HepG2 (cell line): Measurements from ENCODE around the gene FCGR3B.
"Not testable (repeated sequence)": the region's sequence is repeated elsewhere in the genome, so short reads cannot be mapped to it uniquely, and the experiment has no call there.

ENCODE experiments used
- CREB3 ChIP-seq: sonication (generic); formaldehyde crosslinking; IDR thresholded peaks from 2 replicates; pipeline ENCODE4 v1.5.0; 2020; ENCODE audit warnings: missing genetic modification reagents
- FOXM1 ChIP-seq: sonication (generic); formaldehyde crosslinking; IDR thresholded peaks from 2 replicates; pipeline ENCODE4 v1.5.0; 2020; ENCODE audit warnings: missing genetic modification reagents
- MAFF ChIP-seq: IDR thresholded peaks from 2 replicates; pipeline ENCODE4 v1.6.1; 2011; ENCODE audit warnings: low read depth, low read length, improper control_type of control experiment
- MXI1 ChIP-seq: IDR thresholded peaks from 3 replicates; pipeline ENCODE4 v1.6.1; 2012; ENCODE audit warnings: low read depth, low read length, inconsistent platforms, borderline replicate concordance
- POLR2A ChIP-seq, 2 experiments: IDR thresholded peaks; 2 replicates each; pipeline ENCODE4 v1.6.1; 2011; ENCODE audit warnings: low read depth in 2 of 2, low read length in 2 of 2, mild to moderate bottlenecking in 1 of 2, moderate library complexity in 1 of 2; ENCODE audit not compliant: insufficient read depth in 1 of 2
- SNAI1 ChIP-seq: sonication (generic); formaldehyde crosslinking; IDR thresholded peaks from 2 replicates; pipeline ENCODE4 v1.5.0; 2020; ENCODE audit warnings: mild to moderate bottlenecking, missing genetic modification reagents, borderline replicate concordance
- SRSF1 ChIP-seq: fragments of 200-400 bp; formaldehyde crosslinking; optimal IDR thresholded peaks from 2 replicates; pipeline ENCODE3; 2017; ENCODE audit warnings: mild to moderate bottlenecking, low read depth, low read length, moderate library complexity
- TCF7L2 ChIP-seq: IDR thresholded peaks from 2 replicates; pipeline ENCODE4 v1.6.1; 2011; ENCODE audit warnings: mild to moderate bottlenecking, low read depth, low read length, moderate library complexity
- ZBED4 ChIP-seq: sonication (generic); formaldehyde crosslinking; IDR thresholded peaks from 2 replicates; pipeline ENCODE4 v1.4.0; 2020; ENCODE audit warnings: missing genetic modification reagents, borderline replicate concordance
- ZBTB39 ChIP-seq: sonication (generic); formaldehyde crosslinking; IDR thresholded peaks from 2 replicates; pipeline ENCODE4 v1.5.0; 2020; ENCODE audit warnings: missing genetic modification reagents
- ZNF232 ChIP-seq: sonication (generic); formaldehyde crosslinking; IDR thresholded peaks from 2 replicates; pipeline ENCODE4 v1.4.0; 2020; ENCODE audit warnings: missing genetic modification reagents, borderline replicate concordance
- ZNF792 ChIP-seq: IDR thresholded peaks from 2 replicates; pipeline ENCODE4 v1.6.1; 2016
- ZSCAN29 ChIP-seq: sonication (generic); formaldehyde crosslinking; conservative IDR thresholded peaks from 2 replicates; pipeline ENCODE4 v1.4.0; 2020; ENCODE audit warnings: mild to moderate bottlenecking, missing genetic modification reagents

GRCh38 chr1:161674447-161674846, 43.5 kb upstream of the FCGR3B start:
- not testable (repeated sequence) for TF ChIP-seq MXI1; POLR2A (IDR thresholded peaks at IDR 0.05; ENCODE audit: insufficient read depth in 1 of 2, low read depth in 2 of 2, low read length in 2 of 2); ZNF232 (CRISPR knock-in tag); SRSF1; MAFF; TCF7L2; FOXM1 (CRISPR knock-in tag); ZNF792 (CRISPR knock-in tag); ZSCAN29 (CRISPR knock-in tag); ZBTB39 (CRISPR knock-in tag); ZBED4 (CRISPR knock-in tag); CREB3 (CRISPR knock-in tag); SNAI1 (CRISPR knock-in tag)
